Measurements from ENCODE around the gene ABHD2.
"Not testable (repeated sequence)": the region's sequence is repeated elsewhere in the genome, so short reads cannot be mapped to it uniquely, and the experiment has no call there.

DNA sequence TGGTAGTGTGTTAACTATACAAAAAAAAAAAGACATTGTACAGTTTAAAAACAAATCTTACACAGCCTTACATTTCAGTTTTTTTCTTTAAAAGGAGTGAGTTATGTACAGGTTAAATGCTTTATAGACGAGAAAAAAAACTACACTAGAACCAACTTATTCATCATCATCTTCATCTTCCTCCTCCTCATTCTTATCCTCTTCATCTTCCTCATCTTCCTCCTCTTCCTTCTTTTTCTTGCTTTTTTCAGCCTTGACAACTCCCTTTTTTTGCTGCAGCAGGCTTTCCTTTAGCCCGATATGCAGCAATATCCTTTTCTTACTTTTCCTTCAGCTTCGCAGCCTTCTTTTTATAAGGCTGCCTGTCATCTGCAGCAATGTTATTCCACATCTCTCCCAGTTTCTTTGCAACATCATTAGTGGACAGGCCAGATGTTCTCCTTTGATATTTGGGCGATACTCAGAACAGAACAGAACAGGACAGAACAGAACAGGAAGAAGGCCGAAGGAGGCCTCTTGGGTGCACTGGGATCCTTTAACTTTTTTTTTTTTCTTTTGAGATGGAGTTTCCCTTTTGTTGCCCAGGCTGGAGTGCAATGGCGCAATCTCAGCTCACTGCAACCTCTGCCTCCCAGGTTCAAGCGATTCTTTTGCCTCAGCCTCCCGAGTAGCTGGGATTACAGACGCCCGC lies 47.3 kb downstream of the ABHD2 start:
- TF ChIP-seq CTCF, POLR2A (IDR thresholded peaks at IDR 0.05): not testable (repeated sequence)
